ENCODE data around the gene SGF29.

The SGF29 gene

GRCh38 chr16:28569968-28570752 lies 16.4 kb downstream of the SGF29 start:
- no peak overlapping the region for H3K4me3 ChIP-seq (ENCODE audit: low read length)
- TF ChIP-seq ZNF274 (IDR thresholded peaks at IDR 0.05; ENCODE audit: low read depth, low read length): no peak

- TF ChIP-seq ZNF274 (IDR thresholded peaks at IDR 0.05; ENCODE audit: low read depth, low read length): no peak
- H3K4me3 ChIP-seq (ENCODE audit: low read length): no peak overlapping the region
Measured at GRCh38 chr16:28572696-28573510, 19.2 kb downstream of the SGF29 start.

- TF ChIP-seq ZNF274 (IDR thresholded peaks at IDR 0.05; ENCODE audit: low read depth, low read length): no peak
- no peak overlapping the region for H3K4me3 ChIP-seq (ENCODE audit: low read length)
Measured at GRCh38 chr16:28573738-28574718, 20.3 kb downstream of the SGF29 start.

GRCh38 chr16:28574925-28575324 lies 21.2 kb downstream of the SGF29 start:
- no peak overlapping the region for H3K4me3 ChIP-seq (ENCODE audit: low read length)
- TF ChIP-seq ZNF274 (IDR thresholded peaks at IDR 0.05; ENCODE audit: low read depth, low read length): no peak

- H3K4me3 ChIP-seq (ENCODE audit: low read length): no peak overlapping the region
- no peak for TF ChIP-seq ZNF274 (IDR thresholded peaks at IDR 0.05; ENCODE audit: low read depth, low read length)
Measured at GRCh38 chr16:28575446-28576109, 21.9 kb downstream of the SGF29 start.

GRCh38 chr16:28580726-28581315 lies 27.1 kb downstream of the SGF29 start:
- H3K4me3 ChIP-seq (ENCODE audit: low read length): no peak overlapping the region
- no peak for TF ChIP-seq ZNF274 (IDR thresholded peaks at IDR 0.05; ENCODE audit: low read depth, low read length)

GRCh38 chr16:28585674-28586073 lies 32.0 kb downstream of the SGF29 start:
- no peak for TF ChIP-seq ZNF274 (IDR thresholded peaks at IDR 0.05; ENCODE audit: low read depth, low read length)
- no peak overlapping the region for H3K4me3 ChIP-seq (ENCODE audit: low read length)

DNA sequence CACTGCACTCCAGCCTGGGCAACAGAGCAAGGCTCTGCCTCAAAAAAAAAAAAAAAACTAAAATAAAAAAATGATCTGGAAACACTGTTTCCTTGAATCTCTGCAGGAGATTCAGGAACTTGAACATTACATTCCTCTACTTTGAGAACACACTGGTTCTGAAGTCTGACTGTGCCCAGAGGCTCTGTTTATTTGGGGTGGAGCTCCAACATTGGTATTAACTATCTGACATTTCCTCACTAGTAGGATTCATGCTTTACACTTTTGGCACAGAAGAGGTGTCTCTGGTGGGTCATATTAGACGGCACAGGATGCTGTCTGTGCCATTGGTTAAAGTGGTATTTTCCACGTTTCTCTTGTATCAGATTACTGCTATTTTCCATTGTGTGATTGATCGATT lies 32.7 kb downstream of the SGF29 start:
- H3K4me3 ChIP-seq (ENCODE audit: low read length): no peak overlapping the region
- no peak for TF ChIP-seq ZNF274 (IDR thresholded peaks at IDR 0.05; ENCODE audit: low read depth, low read length)

GRCh38 chr16:28587386-28587785 lies 33.7 kb downstream of the SGF29 start:
- no peak overlapping the region for H3K4me3 ChIP-seq (ENCODE audit: low read length)
- TF ChIP-seq ZNF274 (IDR thresholded peaks at IDR 0.05; ENCODE audit: low read depth, low read length): no peak

DNA sequence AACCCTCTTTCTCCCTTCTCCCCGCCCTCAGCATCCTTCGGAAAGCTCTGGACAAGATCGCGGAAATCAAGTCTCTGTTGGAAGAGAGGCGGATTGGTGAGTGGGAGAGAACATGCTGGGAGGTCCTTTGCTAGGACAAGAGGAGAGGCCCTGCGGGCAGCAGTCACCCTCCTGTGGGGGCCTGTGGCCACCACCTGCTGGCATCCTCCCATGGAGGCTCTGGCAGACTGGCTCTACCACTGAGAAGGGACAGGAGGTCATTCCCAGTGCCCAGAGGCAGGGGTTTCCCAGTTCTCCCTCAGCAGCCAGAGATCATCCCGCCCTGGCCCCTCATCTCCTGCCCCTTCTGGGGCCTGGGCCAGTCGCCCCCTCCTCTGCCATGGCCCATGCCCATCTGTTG lies 35.3 kb downstream of the SGF29 start:
- H3K4me3 ChIP-seq (ENCODE audit: low read length): no peak overlapping the region
- no peak for TF ChIP-seq ZNF274 (IDR thresholded peaks at IDR 0.05; ENCODE audit: low read depth, low read length)

DNA sequence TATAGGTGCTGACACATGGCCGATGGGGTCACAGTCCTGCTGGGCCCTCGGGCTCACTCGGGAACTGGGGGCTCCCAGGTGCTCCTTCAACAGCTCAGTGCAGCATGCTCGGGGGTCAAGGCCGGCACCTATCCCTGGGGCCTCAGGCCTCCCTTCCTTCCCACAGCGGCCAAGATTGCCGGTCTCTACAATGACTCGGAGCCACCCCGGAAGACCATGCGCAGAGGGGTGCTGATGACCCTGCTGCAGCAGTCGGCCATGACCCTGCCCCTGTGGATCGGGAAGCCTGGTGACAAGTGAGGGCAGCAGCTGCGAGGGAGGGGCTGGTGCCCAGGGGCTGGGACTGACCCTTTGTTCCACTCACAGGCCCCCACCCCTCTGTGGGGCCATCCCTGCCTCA lies 36.2 kb downstream of the SGF29 start:
- no peak for TF ChIP-seq ZNF274 (IDR thresholded peaks at IDR 0.05; ENCODE audit: low read depth, low read length)
- no peak overlapping the region for H3K4me3 ChIP-seq (ENCODE audit: low read length)

- TF ChIP-seq ZNF274 (IDR thresholded peaks at IDR 0.05; ENCODE audit: low read depth, low read length): no peak
- H3K4me3 ChIP-seq (ENCODE audit: low read length): no peak overlapping the region
Measured at GRCh38 chr16:28590384-28591340, 36.9 kb downstream of the SGF29 start.

All from GM08714 (cell line).